Naive B cell (primary cell): Measurements from ENCODE around the gene SAG. TPM values are rescaled to one million over a fixed set of nuclear protein-coding genes. Genes with fewer than 3 reads are reported as not detected.

Experiments used
- ATAC-seq, 2 donors: fragments of 150-1000 bp; cut with Tn5 transposase; 2 replicates each; pipeline ENCODE4 v1.10.0; 2021; ENCODE audit warnings: low read depth in 2 of 2, mild to moderate bottlenecking in 2 of 2, moderate library complexity in 2 of 2
- DNase-seq: peaks from one replicate; pipeline ENCODE4 v3.0.0; 2022
- H3K27ac Mint-ChIP-seq, 6 donors: one replicate each; pipeline ENCODE4 v1.8.0; 2020 to 2022; ENCODE audit warnings: mild to moderate bottlenecking in 6 of 6, mixed read lengths in 6 of 6, moderate library complexity in 5 of 6, inconsistent platforms in 2 of 6
- H3K27me3 Mint-ChIP-seq, 3 donors: one replicate each; pipeline ENCODE4 v1.8.0; 2021 to 2022; ENCODE audit warnings: mixed read lengths in 3 of 3, mild to moderate bottlenecking in 1 of 3
- H3K36me3 Mint-ChIP-seq, 2 donors: one replicate each; pipeline ENCODE4 v1.8.0; 2020 to 2022; ENCODE audit warnings: mixed read lengths in 2 of 2, inconsistent platforms in 1 of 2, mild to moderate bottlenecking in 1 of 2
- H3K4me1 Mint-ChIP-seq, 3 donors: one replicate each; pipeline ENCODE4 v1.8.0; 2020 to 2022; ENCODE audit warnings: mixed read lengths in 3 of 3, inconsistent platforms in 1 of 3, mild to moderate bottlenecking in 1 of 3, moderate library complexity in 1 of 3
- H3K4me3 Mint-ChIP-seq, 8 donors: one replicate each; pipeline ENCODE4 v1.8.0; 2020 to 2022; ENCODE audit warnings: mild to moderate bottlenecking in 8 of 8, mixed read lengths in 8 of 8, moderate library complexity in 8 of 8, inconsistent platforms in 2 of 8
- H3K9me3 Mint-ChIP-seq, 7 donors: one replicate each; pipeline ENCODE4 v1.8.0; 2020 to 2022; ENCODE audit warnings: mixed read lengths in 7 of 7, mild to moderate bottlenecking in 5 of 7, inconsistent platforms in 2 of 7, moderate library complexity in 1 of 7
- polyA plus RNA-seq, 6 donors: library from polyadenylated mRNA; unstranded; fragments of 300-500 nt; fragmentation: Illumina TruSeq; gene quantifications; one replicate each; pipeline ENCODE4 v1.2.3, GENCODE V29; 2021; ENCODE audit warnings: low read depth in 6 of 6

The SAG gene
- polyA plus RNA-seq, 6 donors from 2014 or later, result not detected

GRCh38 chr2:233271693-233272092 lies 35.9 kb upstream of the SAG start:
- no peaks in the 10 kb centered on the region for H3K9me3 Mint-ChIP-seq
- H3K27ac Mint-ChIP-seq, result peak overlapping the region in 2 of 6 donors; percentile 16 to 33
- DNase-seq, result no peak
- H3K4me1 Mint-ChIP-seq, result peaks cover 33 to 50% (median 41%) of the 10 kb centered on the region in 3 donors
- peak overlapping the region in 2 of 8 donors; percentile 9 to 20 for H3K4me3 Mint-ChIP-seq
- no peak for ATAC-seq
- peaks cover 24 to 42% of the 10 kb centered on the region in 2 donors for H3K36me3 Mint-ChIP-seq
- no peaks in the 10 kb centered on the region for H3K27me3 Mint-ChIP-seq

GRCh38 chr2:233273120-233273519 lies 34.5 kb upstream of the SAG start:
- Mint-ChIP-seq H3K27me3 (no peaks in the 10 kb centered on the region), H3K9me3 (no peaks in the 10 kb centered on the region), H3K4me1 (peaks cover 23 to 36% (median 28%) of the 10 kb centered on the region in 3 donors), H3K36me3 (peaks cover 23 to 51% of the 10 kb centered on the region in 2 donors), H3K27ac (peak overlapping the region in 2 of 6 donors; percentile 20 to 81), H3K4me3 (no peak overlapping the region)
- ATAC-seq (no peak), DNase-seq (no peak)

GRCh38 chr2:233275223-233275622 lies 32.4 kb upstream of the SAG start:
- peak overlapping the region in 2 of 6 donors; percentile 17 to 64 for H3K27ac Mint-ChIP-seq
- ATAC-seq, result no peak
- H3K9me3 Mint-ChIP-seq, result no peaks in the 10 kb centered on the region
- no peak overlapping the region for H3K4me3 Mint-ChIP-seq
- H3K36me3 Mint-ChIP-seq, result peaks cover 23 to 59% of the 10 kb centered on the region in 2 donors
- no peak for DNase-seq
- peaks cover 14 to 19% (median 15%) of the 10 kb centered on the region in 3 donors for H3K4me1 Mint-ChIP-seq
- H3K27me3 Mint-ChIP-seq, result no peaks in the 10 kb centered on the region

- ATAC-seq (no peak), DNase-seq (no peak)
- H3K4me3 Mint-ChIP-seq, result no peak overlapping the region
- peaks cover 43 to 61% of the 10 kb centered on the region in 2 donors for H3K36me3 Mint-ChIP-seq
- no peaks in the 10 kb centered on the region for H3K9me3 Mint-ChIP-seq
- H3K27me3 Mint-ChIP-seq, result no peaks in the 10 kb centered on the region
- no peak overlapping the region for H3K27ac Mint-ChIP-seq
- peaks cover 2 to 5% (median 4%) of the 10 kb centered on the region in 3 donors for H3K4me1 Mint-ChIP-seq
Measured at GRCh38 chr2:233278921-233279320, 28.7 kb upstream of the SAG start.

- H3K9me3 Mint-ChIP-seq, result no peaks in the 10 kb centered on the region
Measured at GRCh38 chr2:233280114-233280693, 27.4 kb upstream of the SAG start.

GRCh38 chr2:233281553-233281952 lies 26.1 kb upstream of the SAG start:
- DNase-seq, result no peak
- Mint-ChIP-seq H3K27me3 (no peaks in the 10 kb centered on the region), H3K9me3 (no peaks in the 10 kb centered on the region), H3K27ac (peak overlapping the region in 1 of 6 donors; percentile 37), H3K4me3 (peak overlapping the region in 1 of 8 donors; percentile 7), H3K36me3 (peaks cover 33 to 49% of the 10 kb centered on the region in 2 donors), H3K4me1 (peaks cover 0 to 4% (median 4%) of the 10 kb centered on the region in 3 donors)
- ATAC-seq, result no peak

More at GRCh38 chr2:233280114-233280693, 27.4 kb upstream of the SAG start:
- Mint-ChIP-seq H3K27me3 (no peaks in the 10 kb centered on the region), H3K4me1 (peaks cover 0 to 4% (median 4%) of the 10 kb centered on the region in 3 donors), H3K27ac (peak overlapping the region in 3 of 6 donors; percentile 14 to 78 (median 37)), H3K4me3 (no peak overlapping the region), H3K36me3 (peaks cover 35 to 55% of the 10 kb centered on the region in 2 donors)
- DNase-seq (no peak), ATAC-seq (no peak)

- H3K9me3 Mint-ChIP-seq, result no peaks in the 10 kb centered on the region
- H3K4me3 Mint-ChIP-seq, result peak overlapping the region in 1 of 8 donors; percentile 44
- DNase-seq (no peak), ATAC-seq (no peak)
- peaks cover 0 to 4% (median 4%) of the 10 kb centered on the region in 3 donors for H3K4me1 Mint-ChIP-seq
- peak overlapping the region in 3 of 6 donors; percentile 50 to 96 (median 56) for H3K27ac Mint-ChIP-seq
- H3K36me3 Mint-ChIP-seq, result peaks cover 37 to 49% of the 10 kb centered on the region in 2 donors
- H3K27me3 Mint-ChIP-seq, result no peaks in the 10 kb centered on the region
Measured at GRCh38 chr2:233281992-233282603, 25.5 kb upstream of the SAG start.

GRCh38 chr2:233285921-233286320 lies 21.7 kb upstream of the SAG start:
- no peaks in the 10 kb centered on the region for H3K9me3 Mint-ChIP-seq
- H3K27ac Mint-ChIP-seq, result peak overlapping the region in 2 of 6 donors; percentile 6 to 29
- peaks cover 44 to 51% of the 10 kb centered on the region in 2 donors for H3K36me3 Mint-ChIP-seq

GRCh38 chr2:233287871-233288270 lies 19.7 kb upstream of the SAG start:
- ATAC-seq, result no peak
- Mint-ChIP-seq H3K9me3 (no peaks in the 10 kb centered on the region), H3K27ac (peak overlapping the region in 1 of 6 donors; percentile 28), H3K27me3 (no peaks in the 10 kb centered on the region), H3K36me3 (peaks cover 41 to 43% of the 10 kb centered on the region in 2 donors), H3K4me1 (peaks cover 0 to 5% (median 3%) of the 10 kb centered on the region in 3 donors), H3K4me3 (no peak overlapping the region)
- DNase-seq, result no peak

More at GRCh38 chr2:233285921-233286320, 21.7 kb upstream of the SAG start:
- no peaks in the 10 kb centered on the region for H3K27me3 Mint-ChIP-seq
- peaks cover 0 to 5% (median 4%) of the 10 kb centered on the region in 3 donors for H3K4me1 Mint-ChIP-seq
- H3K4me3 Mint-ChIP-seq, result no peak overlapping the region
- DNase-seq (no peak), ATAC-seq (no peak)

GRCh38 chr2:233288663-233289062 lies 19.0 kb upstream of the SAG start:
- H3K4me1 Mint-ChIP-seq, result peaks cover 0 to 5% (median 0%) of the 10 kb centered on the region in 3 donors
- H3K36me3 Mint-ChIP-seq, result peaks cover 43 to 46% of the 10 kb centered on the region in 2 donors
- peak overlapping the region in 3 of 6 donors; percentile 20 to 64 (median 28) for H3K27ac Mint-ChIP-seq
- H3K9me3 Mint-ChIP-seq, result no peaks in the 10 kb centered on the region
- no peak for DNase-seq
- H3K4me3 Mint-ChIP-seq, result no peak overlapping the region
- ATAC-seq, result no peak
- no peaks in the 10 kb centered on the region for H3K27me3 Mint-ChIP-seq

GRCh38 chr2:233289648-233290047 lies 18.0 kb upstream of the SAG start:
- no peak overlapping the region for H3K4me3 Mint-ChIP-seq
- H3K27ac Mint-ChIP-seq, result peak overlapping the region in 1 of 6 donors; percentile 62
- peaks cover 0 to 11% (median 0%) of the 10 kb centered on the region in 3 donors for H3K4me1 Mint-ChIP-seq
- ATAC-seq (no peak), DNase-seq (no peak)
- peaks cover 53 to 56% of the 10 kb centered on the region in 2 donors for H3K36me3 Mint-ChIP-seq
- no peaks in the 10 kb centered on the region for H3K27me3 Mint-ChIP-seq
- H3K9me3 Mint-ChIP-seq, result no peaks in the 10 kb centered on the region

GRCh38 chr2:233290051-233290845 lies 17.4 kb upstream of the SAG start:
- Mint-ChIP-seq H3K27ac (peak overlapping the region; percentile 1 to 74 (median 64)), H3K9me3 (no peaks in the 10 kb centered on the region), H3K27me3 (no peaks in the 10 kb centered on the region), H3K4me3 (no peak overlapping the region), H3K36me3 (peaks cover 52 to 54% of the 10 kb centered on the region in 2 donors), H3K4me1 (peaks cover 0 to 12% (median 0%) of the 10 kb centered on the region in 3 donors)
- DNase-seq (no peak), ATAC-seq (no peak)

- H3K27ac Mint-ChIP-seq, result peak overlapping the region in 4 of 6 donors; percentile 7 to 66 (median 46)
- H3K9me3 Mint-ChIP-seq, result no peaks in the 10 kb centered on the region
- H3K4me3 Mint-ChIP-seq, result no peak overlapping the region
- ATAC-seq (no peak), DNase-seq (no peak)
- peaks cover 33 to 45% of the 10 kb centered on the region in 2 donors for H3K36me3 Mint-ChIP-seq
- no peaks in the 10 kb centered on the region for H3K27me3 Mint-ChIP-seq
- H3K4me1 Mint-ChIP-seq, result peaks cover 6 to 21% (median 11%) of the 10 kb centered on the region in 3 donors
Measured at GRCh38 chr2:233295891-233296290, 11.7 kb upstream of the SAG start.
